Uterus (tissue), 2 donors: Measurements from ENCODE around the gene LAMA5.

Experiments
- POLR2A ChIP-seq, 2 donors: fragments of 450-650 bp; IDR thresholded peaks; one replicate each; pipeline ENCODE4 v1.6.1; 2016; ENCODE audit warnings: antibody characterized with exemption in 2 of 2, mild to moderate bottlenecking in 1 of 2, moderate library complexity in 1 of 2
- TF ChIP-seq, protein P1 (sequence below), 4 experiments: fragments of 200-600 bp in 2 of 4; fragments of 450-650 bp in 2 of 4; sonication (generic) in 2 of 4; IDR thresholded peaks; one replicate each; pipeline ENCODE4 v1.5.1; 2016 to 2019; ENCODE audit warnings: antibody characterized with exemption in 4 of 4, mild to moderate bottlenecking in 2 of 4, moderate library complexity in 1 of 4

DNA sequence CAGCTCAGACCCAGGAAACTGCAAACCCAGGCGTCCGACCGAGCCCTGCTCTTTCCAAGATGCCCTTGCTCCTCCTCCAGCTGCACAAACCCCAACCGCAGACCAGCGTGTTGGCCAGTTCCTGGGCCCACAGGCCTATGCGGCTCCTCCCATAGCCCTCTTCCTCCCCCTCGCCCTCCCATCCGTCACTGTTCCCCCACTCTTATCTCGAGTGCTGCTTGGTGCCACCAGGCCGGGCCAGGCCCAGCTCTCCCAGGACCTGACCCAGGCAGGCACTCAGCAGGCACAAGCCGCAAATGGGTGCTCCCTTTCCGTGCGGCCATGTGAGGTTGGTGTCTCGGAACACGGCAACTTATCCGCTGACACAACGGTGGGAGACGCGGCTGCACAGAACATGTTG lies 35.8 kb downstream of the LAMA5 start:
- TF ChIP-seq, protein P1, sequence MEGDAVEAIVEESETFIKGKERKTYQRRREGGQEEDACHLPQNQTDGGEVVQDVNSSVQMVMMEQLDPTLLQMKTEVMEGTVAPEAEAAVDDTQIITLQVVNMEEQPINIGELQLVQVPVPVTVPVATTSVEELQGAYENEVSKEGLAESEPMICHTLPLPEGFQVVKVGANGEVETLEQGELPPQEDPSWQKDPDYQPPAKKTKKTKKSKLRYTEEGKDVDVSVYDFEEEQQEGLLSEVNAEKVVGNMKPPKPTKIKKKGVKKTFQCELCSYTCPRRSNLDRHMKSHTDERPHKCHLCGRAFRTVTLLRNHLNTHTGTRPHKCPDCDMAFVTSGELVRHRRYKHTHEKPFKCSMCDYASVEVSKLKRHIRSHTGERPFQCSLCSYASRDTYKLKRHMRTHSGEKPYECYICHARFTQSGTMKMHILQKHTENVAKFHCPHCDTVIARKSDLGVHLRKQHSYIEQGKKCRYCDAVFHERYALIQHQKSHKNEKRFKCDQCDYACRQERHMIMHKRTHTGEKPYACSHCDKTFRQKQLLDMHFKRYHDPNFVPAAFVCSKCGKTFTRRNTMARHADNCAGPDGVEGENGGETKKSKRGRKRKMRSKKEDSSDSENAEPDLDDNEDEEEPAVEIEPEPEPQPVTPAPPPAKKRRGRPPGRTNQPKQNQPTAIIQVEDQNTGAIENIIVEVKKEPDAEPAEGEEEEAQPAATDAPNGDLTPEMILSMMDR (IDR thresholded peaks at IDR 0.05): no peak
- no peak for TF ChIP-seq POLR2A (IDR thresholded peaks at IDR 0.05)
